HG03025 (cell line): ENCODE measurements around the gene MSI2.

Experiments
- ATAC-seq: cut with Tn5 transposase; IDR thresholded peaks from one replicate; pipeline ENCODE4 v1.9.1; 2021; ENCODE audit warnings: mild to moderate bottlenecking, moderate library complexity; ENCODE audit not compliant: unreplicated experiment, low FRiP score

The MSI2 gene

DNA sequence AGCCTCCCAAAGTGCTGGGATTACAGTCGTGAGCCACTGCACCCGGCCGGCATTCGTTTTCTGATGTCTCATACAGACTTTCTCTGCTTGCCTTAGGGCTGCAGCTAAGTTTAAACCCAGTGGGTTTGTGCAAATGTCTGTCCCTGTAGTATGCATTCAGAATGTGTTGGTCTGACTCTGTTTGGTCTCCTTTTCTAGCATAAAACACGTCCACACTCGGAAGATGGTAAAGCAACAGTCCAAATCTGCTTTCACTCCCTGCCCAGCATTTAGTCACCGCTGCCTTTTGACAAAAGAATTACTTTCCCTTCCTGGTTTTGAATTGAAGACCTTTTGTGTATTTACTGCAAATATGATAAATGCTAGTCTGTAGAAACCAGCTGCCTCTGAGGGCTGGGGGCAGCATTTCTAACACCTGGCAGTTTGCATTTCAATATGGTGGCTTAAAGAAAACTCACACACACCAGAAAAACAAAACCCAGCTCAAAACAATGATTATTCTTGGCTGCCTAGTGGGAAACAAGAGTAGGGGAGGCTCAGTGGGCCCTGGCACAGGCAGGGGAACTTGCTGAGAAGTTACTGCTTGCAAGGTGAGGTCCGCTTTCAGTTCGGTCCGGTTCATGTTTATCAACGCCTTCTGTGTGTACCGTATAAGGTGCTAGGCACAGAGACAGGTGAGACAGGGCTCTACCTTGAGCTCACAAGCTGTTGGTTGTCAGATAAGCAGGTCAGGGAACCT is 56.9 kb downstream of the MSI2 start:
- no peak for ATAC-seq

DNA sequence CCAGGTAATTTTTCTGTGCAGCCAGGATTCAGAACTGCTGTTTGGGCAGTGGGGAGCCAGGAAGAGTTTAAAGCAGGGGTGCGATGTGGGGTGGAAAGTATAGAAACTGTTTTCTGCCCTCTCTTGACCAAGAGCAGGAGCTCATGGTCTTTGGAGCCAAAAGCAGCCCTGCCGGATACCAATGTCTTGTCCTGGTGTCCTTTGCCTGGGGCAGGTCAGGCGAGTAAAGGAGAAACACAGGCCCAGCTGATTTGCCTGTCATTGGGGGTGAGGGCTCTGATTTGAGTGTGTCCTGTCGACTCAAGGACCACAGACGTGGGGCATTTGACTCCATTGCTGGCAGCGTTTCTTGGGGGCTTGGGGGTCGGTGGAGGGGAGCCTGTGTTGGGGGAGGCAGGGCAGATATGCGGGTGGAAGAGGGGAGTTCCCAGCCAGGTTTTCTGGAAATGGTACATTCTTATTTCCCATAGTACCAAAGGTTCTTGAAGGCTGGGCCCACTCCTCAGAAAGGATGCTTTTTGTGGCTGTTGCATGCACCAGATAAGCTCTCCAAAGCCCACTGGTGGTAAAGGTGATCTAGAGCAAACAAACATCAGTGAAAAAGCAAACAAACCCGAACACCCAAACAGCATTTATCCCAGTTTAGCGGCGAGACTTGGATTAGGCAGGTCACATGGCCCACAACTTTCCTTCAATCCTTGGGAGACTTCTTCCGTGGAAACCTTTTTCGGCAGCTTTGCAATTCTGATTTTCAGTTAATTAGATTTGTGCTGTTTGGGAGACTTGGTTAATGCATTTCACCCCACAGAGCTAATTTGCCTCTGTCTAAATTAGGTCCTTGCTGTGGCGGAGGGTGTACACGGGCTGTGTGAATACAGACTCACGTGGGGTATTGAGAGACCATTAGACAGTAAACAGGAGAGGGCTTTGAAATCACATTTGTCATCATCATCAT is 59.0 kb downstream of the MSI2 start:
- no peak for ATAC-seq

DNA sequence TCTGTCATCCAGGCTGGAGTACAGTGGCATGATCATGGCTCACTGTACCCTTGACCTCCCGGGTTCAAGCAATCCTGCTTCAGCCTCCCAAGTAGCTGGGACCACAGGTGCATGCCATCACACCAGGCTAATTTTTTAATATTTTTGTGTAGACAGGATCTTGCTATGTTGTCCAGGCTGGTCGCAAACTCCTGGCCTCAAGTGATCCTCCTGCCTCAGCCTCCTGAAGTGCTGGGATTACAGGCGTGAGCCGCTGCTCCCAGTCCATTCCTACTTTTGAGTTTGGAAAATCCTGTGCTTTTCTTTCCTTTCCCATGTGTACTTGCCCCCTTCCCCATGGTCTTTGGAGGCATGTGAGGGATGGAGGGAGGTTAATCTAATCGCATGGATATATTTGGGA is 60.0 kb downstream of the MSI2 start:
- no peak for ATAC-seq

DNA sequence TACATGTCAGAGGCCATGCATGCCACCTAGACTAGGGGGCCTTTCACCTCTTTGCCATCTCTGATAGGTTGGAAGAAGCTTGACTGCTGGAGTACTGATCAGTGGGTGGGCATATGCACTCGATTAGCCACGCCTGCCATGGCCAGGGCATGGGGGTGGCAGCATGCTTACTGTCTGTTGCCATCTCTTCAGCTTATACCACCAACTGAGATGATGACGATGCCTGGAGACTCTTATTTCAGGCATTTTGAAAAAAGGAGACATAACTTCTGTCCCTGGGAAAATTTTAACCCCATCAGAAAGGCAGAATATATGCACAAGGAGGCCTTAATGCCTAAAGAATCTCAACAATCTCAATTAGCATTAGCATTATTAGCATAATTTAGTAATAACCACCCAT is 60.8 kb downstream of the MSI2 start:
- ATAC-seq, result no peak

DNA sequence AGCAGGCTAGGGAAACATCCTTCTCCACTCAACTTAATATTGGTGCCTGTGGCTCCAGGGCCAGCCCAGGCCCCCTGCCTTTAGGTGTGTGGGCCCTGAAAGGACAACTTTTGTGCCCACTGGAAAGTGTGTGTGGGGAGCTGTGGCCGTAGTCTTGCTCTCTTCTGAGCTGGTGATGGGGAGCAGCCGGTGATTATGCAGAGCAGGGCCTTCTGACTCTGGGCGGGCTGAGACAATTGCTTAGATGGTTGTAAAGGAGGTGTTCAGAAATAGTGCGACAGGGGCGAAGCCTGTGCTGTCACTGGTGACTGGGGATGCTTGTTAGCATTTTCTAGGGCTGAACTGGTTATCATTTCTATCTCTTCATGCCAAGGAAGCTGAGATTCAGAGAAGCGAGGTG is 62.6 kb downstream of the MSI2 start:
- ATAC-seq, result no peak

DNA sequence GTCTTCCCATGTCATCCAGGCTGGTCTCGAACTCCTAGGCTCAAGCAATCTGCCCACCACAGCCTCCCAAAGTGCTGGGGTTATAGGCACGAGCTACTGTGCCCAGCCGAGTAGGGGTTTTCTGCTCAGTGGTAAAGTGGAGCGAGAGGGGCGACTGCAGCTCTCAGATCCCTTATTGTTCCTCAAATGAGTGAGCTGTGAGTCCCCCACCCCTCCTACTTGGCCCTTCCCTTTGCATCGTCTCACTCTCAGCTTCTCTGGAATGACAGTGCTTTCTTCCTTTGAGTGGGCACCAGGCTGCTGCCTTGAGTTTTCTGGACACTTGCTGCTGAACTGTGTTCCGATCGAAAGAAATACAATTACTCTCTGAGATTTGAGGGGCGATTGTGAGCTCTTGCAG is 63.5 kb downstream of the MSI2 start:
- ATAC-seq, result no peak

DNA sequence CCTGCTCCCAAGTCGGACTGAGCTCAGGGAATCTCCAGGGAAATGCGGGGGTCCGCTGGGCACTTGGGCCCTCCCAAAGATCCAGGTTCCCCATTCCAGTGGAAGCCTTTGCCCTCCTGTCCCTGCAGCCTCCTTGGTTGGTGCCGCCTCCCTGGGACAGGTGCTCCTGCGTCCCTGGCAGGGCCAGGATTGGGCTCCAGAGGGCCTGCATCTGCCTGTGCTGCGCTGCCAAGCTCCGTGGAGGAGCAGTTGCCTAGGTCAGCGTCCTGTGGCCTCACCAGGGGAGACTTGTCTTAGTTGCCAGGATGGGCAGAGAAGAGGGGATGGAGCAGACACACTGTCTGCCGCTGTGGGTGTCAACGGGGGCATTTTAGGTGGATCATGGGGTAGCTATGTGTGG is 67.1 kb downstream of the MSI2 start:
- ATAC-seq, result no peak

DNA sequence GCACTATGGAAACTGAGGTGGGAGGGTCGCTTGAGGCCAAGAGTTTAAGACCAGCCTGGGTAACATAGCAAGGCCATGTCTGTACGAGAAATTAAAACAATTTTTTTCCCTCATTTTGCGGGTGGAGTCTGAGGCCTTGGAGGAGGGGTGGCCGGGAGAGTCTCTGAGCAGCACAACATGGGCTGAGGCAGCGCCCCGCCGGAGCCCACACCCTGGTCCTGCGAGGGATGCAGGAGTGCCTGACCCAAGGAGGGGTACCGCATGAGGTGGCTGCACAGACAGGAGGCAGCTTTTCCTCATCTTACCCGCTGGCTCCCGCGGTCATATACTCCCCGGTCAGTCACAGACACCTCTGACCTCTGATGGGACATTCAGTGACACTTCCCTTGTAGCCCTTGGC is 67.7 kb downstream of the MSI2 start:
- ATAC-seq, result no peak

DNA sequence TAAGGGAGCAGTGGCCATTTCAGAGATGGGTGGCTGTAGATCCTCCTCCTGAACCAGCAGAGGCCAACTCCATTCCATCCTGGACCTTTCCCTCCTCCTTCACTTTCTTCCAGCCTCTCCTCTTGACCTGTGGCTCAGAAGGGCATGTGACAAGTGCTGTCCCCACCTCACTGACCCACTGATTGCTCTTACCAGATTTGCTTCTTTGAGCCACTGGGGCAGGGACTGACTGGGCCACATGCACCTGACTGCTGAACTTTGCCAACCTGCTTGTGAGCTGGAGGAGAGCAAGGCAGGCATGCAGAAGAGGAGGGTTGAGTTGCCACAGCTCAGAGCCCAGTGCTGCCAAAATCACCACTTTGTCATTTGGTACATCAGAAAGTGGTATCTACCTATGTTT is 68.3 kb downstream of the MSI2 start:
- no peak for ATAC-seq

DNA sequence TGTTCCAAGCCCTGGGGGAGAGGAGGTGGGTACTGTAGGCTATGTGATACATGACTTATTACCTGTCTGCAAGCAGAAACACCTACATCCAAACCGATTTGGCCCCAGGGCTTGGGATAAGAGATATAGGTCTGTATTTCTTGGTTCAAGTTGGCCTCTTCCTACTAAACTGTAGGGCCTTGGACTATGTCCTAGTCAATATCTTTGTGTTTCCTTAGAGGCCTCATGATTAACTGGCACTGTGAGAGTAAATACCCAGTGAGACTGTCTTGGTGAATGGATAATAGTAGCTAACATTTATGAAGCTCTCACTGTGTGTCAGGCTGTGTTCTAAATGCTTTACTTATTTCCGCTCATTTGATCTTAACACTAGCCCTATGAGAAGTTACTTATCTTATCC is 70.0 kb downstream of the MSI2 start:
- ATAC-seq, result no peak

DNA sequence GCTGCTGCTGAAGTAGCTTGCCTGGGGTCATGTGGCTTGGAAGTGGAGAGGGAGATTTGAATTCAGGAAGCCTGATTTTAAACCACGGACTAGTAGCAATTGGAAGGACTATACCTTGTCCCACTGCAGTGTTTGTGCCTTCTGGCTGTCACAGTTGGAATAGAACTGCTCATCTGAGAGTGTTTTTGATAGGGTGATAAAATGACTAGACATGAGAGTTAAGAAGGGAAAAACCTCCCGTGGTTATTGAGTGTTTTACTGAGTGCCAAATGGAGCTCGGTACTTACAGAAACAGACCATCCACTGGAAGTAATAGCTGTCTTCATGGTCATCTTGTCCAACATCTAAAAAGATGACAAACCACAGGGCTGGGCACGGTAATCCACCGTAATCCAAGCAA is 70.4 kb downstream of the MSI2 start:
- no peak for ATAC-seq

DNA sequence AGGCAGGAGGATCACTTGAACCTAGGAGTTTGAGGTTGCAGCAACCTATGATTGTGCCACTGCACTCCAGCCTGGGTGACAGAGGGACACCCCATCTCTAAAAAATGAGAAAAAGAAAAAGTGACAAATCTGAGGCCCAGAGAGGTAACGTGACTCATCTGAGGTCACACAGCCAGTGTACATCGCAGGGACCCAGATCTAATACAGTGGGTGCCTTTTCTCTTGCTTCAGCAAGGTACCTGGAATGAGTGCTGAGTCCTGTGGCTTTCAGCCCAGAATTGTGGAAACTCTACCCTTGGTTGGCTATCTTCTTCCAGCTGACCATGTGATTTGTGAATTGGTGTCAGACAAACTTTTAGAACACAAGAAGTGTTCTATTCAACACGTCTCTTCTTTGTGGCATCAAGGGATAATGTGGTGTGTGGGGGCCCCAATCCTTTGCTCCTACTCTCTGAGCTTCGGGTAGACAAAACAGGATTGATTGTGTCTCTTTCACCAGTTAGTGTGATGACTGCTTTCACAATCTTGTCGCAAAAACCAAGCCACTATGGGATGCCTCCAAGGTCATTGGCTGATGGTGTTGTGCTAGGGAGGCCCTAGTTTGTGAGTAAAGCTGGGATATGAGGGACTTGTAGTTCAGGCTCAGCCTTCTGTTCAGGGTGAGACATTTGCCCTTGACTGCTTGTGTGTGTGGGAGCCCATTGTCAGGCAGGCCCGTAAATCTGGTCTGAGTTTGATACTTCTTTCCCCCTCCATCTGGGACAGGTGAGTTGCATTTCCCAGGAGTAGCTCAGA is 71.0 kb downstream of the MSI2 start:
- ATAC-seq, result no peak

DNA sequence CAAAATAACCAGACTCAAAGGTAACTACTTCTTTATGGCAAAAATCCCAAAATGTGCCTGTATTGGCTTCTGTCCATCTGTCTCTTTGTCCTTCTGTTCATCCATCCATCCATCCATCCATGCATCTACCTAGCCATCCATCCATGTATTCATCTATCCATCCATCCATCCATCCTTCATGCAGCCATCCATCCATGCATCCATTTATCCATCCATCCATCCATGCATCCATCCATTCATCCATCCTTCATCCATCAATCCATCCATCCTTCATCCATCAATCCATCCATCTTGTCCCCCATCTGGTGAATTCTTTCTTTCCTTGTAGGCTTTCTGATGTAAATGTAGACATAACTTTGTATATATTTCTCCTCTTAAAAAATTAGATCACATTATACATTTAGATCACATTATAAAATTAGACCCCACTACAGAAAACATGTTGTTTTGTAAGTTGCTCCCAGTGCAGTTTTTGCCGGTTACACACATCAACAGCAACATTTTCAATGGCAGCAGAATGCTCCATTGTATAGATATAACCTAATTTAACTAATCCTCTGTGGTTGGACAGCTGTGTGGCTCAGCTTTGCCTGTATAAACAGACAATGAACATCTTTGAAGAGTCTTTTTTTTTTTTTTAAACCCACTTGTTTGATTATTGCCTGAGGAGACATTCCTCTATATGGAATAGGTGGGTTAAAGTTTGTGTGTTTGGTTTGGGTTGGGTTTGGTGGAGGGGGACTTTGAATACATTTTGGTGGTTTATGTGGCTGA is 72.0 kb downstream of the MSI2 start:
- no peak for ATAC-seq

DNA sequence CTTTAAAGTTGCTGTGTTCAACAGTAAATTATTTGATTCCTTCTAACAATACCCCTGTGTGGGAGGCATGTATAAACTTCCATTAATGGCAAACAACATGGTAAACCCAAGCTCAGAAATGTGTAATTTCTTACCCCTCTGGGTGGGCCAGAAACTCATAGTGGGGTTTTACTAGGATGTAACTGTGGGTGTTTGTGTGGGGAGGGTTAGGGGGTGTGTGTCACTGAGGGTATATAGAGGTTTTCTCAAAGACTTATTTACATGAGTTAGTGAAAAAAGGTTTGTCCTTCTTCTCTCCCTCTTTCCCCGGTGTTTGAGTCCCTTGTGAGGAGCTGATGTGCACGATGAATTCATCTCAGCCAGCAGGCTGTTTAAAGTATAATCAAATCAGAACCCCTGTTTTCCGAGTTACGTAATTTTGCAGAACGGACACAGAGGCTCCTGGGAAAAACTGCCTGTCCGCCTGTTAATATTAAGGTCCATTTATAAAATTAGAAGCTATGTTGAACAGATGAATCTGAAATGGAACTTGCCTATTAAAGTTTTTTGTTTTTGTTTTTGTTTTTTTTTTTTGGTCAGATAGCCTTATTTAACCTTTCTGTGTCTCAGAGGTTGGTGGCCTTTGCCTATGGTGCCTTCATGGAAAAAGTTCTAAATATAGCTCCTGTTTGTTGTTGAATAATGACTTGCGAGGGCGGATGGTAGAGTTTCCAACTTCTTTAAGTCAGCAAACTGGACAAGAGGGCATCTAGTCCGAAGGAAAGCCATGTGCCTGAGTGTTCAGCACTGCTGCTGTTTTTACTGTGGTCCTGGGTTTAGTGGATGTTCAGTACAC is 73.3 kb downstream of the MSI2 start:
- no peak for ATAC-seq

DNA sequence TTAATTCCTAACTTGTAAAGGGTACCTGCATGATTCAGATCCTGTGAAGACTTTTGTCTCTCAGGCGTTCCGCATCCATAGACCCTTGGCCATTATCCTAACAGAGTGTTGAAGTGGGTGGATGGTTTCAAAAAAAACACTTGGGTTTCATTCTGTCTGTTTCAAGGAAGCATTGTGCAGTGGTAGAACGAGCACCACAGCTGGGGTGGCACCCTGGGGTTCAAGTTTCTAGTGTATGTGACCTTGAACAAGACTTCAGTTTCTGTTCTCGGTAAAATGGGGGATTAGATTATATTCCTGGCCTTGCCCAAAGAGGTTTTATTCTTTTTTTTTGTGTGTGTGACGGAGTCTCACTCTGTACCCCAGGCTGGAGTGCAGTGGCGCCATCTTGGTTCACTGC is 74.3 kb downstream of the MSI2 start:
- ATAC-seq, result no peak

DNA sequence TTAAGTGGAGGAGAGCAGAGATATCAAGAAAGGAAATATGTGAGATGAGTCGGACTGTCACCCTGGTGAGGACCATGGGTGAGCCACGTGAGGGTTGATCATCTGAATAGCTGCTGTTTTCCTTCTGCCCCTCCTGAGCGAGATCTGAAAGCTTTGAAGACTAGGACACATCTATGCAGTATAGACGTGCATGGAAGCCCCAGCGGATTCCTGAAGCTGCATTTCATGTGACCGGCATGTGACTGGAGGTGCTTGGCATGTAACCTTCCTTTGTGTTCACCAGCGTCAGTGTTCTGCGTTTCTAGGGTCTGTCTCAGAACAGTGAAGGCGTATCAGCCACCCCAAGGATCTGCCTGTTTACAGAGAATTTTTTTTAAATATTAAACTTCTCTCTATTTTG is 75.1 kb downstream of the MSI2 start:
- ATAC-seq, result no peak

DNA sequence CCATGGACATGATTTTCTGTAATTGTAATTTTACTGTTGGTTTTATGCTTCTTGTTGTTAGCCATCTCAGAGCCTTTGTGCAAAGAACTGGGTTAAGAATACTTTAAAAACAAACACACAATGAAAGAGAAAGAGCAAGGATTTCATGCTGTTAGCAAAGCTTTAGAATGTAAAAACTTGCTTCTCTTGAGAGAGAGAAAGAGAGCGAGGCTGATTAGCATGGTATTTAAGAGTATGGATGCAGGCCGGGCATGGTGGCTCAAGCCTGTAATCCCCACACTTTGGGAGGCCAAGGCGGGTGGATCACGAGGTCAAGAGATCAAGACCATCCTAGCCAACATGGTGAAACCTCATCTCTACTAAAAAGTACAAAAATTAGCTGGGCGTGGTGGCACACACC is 76.2 kb downstream of the MSI2 start:
- ATAC-seq, result no peak

DNA sequence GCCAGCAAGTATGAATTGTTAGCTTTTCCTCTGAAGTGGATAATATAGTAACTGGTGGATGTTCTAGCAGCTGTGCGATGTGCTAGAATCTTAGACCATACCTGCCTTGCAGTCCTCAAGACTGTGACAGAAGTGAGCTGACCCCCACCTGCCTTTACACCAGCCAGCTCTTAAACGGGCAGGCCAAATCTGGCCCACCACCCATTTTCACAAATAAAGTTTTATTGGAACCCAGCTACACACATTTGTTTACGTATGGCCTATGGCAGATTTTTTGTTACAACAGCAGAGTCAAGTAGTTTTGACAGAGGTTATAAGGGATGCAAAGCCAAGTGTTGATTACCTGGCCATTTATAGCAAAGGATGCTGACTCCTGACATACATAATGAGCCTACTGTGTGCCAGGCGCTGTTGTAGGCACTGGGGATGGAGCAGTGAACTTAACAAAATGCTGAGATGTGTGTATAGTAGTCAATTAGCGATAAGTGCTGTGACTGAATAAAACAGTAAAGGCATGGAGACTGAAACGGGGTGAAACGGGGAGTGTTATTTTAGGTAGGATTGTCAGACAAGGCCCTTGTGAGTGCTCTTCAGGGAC is 79.0 kb downstream of the MSI2 start:
- ATAC-seq, result no peak

DNA sequence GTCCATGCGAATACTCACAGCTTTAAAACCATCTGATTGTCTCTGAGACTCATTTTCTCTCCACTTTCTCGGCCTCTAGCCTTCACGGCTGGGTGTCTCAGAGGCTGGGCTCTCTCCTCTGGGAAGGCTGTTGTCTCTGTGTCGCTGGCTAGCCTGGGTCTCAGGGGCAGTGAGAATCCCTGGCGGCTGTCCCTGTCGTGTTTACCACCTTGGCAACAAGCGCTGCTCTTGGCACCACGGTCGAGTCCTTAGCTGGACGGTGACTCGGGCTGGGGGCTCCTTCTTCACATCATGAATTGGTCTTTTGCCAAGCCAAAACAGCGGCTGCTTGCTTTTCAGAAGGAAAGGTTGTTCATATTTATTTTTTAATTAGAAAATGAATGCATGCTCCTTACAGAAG is 81.1 kb downstream of the MSI2 start:
- no peak for ATAC-seq
